GM21528 (cell line): Measurements from ENCODE around the gene PARP15.
"Not testable (repeated sequence)": the region's sequence is repeated elsewhere in the genome, so short reads cannot be mapped to it uniquely, and the experiment has no call there.

ENCODE experiments used
- ATAC-seq: cut with Tn5 transposase; IDR thresholded peaks from one replicate; pipeline ENCODE4 v1.9.1; 2021; ENCODE audit warnings: mild to moderate bottlenecking, moderate library complexity; ENCODE audit not compliant: unreplicated experiment, low FRiP score

Gene PARP15

GRCh38 chr3:122612696-122613095, 35.2 kb downstream of the PARP15 start:
- no peak for ATAC-seq

DNA sequence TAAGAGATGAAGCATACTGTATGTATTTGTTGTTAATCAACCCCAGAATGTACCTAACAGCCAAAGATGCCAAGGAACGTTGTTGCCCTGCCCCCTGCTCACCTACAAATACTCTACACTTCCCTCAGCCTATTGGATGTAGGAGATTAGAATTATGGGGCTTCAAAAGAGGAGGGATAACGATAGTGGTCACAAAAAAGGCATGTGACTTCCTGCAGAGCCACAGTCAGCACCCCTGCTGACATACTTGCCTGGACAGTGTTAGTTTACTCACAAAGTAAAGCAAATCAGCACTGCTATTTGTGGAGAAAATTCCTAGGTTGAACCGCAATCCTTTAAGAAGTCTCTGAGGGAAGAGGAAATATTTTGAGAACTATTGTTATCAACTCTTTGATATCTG, 37.9 kb downstream of the PARP15 start:
- ATAC-seq, result no peak

DNA sequence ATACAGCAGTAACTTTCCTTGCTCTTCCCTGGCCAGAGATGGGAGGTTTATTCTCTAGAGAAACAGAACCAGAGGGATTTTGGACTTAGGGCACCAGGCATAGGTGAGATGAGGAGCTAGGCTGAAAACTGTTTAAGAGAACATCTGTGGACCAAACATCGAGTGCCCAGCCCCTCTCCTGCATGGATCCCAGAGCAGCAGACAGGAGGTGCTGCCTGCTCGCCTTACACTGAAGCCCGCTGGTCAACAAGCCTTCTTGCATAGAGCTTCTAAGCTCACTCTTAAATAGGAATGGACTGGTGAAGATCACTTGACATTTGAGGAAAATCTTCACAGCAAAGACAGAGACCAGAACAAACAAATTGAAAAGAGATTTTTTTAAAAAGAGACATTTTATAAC, 41.2 kb downstream of the PARP15 start:
- ATAC-seq, result no peak

DNA sequence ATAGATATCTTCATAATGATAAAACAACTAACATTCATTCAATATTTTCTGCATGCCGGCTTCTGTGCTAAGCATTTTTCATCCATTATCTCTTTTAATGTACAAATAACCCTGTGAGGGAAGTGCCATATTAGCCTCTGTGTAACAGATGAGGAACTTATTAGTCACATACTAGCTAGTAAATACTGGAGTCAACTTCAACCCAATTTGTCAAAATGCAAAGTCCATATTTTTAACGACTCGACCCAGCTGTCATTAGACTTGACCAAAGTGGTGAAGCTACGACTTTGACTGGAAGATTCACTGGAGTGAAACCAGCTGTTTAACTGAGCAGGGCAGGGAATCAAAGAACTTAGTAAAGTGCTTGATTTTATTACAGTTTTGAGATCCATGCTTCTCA, 41.6 kb downstream of the PARP15 start:
- ATAC-seq, result no peak

GRCh38 chr3:122620399-122620798, 42.9 kb downstream of the PARP15 start:
- no peak for ATAC-seq

DNA sequence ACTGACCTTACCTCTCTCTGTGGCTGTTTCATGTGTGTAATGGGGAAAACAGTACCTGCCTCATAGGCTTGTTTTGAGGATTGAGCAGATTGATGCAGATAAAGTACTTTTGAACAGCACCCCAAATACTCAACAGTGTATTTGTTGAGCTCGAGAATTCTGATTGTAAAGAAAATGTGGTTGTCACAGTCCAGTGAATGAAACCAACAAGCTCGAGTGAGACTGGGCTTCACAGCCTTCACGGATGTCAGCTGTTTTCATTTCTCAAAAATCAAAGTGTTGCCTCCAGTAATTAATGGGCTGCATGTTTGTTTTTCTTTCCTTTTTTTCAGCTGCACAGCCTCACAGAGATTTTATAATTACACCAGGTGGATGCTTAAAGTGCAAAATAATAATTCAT, 43.7 kb downstream of the PARP15 start:
- no peak for ATAC-seq

DNA sequence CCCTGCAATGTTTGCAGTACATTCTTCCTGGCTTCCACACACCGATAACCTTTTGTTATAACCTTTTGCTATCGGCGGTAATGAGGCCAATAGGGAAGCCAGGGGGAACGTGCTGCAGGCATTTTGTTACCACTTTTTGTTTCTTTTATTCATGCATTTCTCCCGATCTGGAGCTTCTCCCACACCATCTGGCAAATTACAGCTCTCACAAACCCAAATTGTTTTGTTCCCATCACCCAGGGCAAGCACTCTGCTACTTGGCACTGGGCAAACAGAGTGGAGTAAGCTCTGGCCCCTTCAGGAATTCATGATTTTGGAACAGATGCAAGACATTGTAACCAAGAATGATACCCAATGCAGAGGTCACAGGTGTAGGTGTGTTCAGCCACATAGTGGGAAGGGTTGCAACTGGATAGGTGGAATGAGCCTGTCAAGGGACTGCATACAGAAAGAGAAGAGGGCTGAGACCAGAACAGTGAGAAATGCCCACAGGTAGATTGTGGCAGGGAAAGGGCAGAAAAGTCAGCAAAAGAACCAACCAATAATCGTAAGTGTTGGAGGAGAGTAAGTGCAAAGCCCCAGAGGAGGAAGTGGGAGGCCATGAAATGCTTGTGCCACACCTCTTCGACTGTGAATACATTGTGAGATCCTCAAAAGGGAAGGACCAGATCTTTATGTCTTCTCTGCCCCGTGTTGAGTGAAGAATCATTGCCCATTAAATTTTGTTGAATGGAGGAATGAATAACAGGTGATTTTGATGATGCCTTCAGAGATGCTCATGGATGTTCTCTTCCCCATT, 45.8 kb downstream of the PARP15 start:
- ATAC-seq, result no peak

GRCh38 chr3:122626515-122627180, 49.2 kb downstream of the PARP15 start:
- ATAC-seq, result no peak

- ATAC-seq, result no peak
Observed at GRCh38 chr3:122627301-122627700, 49.9 kb downstream of the PARP15 start.

- no peak for ATAC-seq
Observed at GRCh38 chr3:122628567-122628966, 51.1 kb downstream of the PARP15 start.

- no peak for ATAC-seq
Observed at GRCh38 chr3:122629763-122630162, 52.3 kb downstream of the PARP15 start.

DNA sequence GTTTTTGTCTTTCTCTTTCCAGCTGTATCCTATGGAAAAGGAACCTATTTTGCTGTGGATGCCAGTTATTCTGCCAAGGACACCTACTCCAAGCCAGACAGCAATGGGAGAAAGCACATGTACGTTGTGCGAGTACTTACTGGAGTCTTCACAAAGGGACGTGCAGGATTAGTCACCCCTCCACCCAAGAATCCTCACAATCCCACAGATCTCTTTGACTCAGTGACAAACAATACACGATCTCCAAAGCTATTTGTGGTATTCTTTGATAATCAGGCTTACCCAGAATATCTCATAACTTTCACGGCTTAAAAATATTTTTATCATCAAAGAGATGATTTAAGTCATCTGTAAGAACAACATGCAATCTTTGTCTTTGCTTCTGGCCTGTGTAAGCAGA, 58.3 kb downstream of the PARP15 start:
- no peak for ATAC-seq

DNA sequence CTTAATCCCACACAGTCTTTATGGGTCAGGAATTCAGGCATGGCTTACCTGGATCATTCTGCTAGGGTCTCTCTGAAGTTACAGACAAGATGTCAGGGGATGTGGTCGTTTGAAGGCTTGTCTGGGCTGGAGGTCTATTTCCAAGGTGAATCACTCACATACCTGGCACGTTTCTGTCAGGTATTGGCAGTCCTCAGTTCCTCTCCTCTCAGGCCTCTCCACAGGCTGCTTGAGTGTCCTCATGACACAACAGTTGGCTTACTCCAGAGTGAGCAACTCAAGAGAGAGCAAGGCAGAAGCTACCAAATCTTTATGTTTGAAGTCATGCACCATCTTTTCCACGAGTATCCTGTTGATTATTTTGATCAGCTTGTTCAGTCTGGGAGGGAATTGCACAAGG, 59.2 kb downstream of the PARP15 start:
- no peak for ATAC-seq

DNA sequence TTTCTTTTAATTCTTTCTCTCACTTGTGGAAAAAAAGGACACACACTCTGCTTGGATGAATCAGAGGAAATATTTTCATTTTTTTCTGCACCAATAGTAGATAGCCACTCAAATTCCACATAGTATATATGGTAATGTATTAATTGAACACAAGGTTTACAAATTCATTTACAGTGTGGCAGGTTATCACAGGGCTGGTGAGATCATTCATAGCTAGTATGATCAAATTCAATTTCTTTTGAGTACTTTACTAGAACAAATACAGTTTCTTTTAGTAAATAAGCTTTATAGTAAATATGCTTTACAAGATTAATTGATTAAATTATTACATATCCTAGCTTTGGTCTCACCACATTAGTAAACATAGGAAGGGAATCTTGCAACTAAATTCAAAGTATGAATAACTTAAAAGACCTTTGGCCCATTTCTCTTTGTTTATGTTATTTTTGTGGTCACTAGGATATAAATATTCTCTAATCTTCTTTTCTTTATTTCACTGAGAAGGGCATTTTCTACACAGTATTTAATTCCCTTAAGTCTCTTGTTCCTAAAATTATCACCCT, 63.1 kb downstream of the PARP15 start:
- ATAC-seq, result no peak

- ATAC-seq, result no peak
Observed at GRCh38 chr3:122642935-122643334, 65.5 kb downstream of the PARP15 start.

- no peak for ATAC-seq
Observed at GRCh38 chr3:122646146-122646988, 68.9 kb downstream of the PARP15 start.

DNA sequence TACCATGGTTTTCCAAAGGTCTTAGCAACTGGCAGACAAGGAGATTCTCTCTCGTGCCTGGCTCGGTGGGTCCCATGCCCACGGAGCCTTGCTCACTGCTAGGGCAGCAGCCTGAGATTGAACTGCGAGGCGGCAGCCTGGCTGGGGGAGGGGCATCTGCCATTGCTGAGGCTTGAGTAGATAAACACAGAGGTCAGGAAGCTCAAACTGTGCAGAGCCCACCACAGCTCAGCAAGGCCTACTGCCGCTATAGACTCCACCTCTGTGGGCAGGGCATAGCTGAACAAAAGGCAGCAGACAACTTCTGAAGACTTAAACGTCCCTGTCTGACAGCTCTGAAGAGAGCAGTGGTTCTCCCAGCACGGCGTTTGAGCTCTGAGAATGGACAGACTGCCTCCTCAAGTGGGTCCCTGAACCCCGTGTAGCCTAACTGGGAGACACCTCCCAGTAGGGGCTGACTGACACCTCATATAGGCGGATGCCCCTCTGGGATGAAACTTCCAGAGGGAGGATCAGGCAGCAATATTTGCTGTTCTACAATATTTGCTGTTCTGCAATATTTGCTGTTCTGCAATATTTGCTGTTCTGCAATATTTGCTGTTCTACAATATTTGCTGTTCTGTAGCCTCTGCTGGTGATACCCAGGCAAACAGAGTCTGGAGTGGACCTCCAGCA, 73.9 kb downstream of the PARP15 start:
- ATAC-seq, result not testable (repeated sequence)

DNA sequence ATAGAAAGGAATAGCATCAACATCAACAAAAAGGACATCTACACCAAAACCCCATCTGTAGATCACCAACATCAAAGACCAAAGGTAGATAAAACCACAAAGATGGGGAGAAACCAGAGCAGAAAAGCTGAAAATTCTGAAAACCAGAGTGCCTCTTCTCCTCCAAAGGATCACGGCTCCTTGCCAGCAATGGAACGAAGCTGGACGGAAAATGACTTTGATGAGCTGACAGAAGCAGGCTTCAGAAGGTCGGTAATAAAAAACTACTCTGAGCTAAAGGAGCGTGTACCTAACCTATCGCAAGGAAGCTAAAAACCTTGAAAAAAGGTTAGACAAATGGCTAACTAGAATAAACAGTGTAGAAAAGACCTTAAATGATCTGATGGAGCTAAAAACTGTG, 74.5 kb downstream of the PARP15 start:
- not testable (repeated sequence) for ATAC-seq

GRCh38 chr3:122658336-122658735, 80.9 kb downstream of the PARP15 start:
- not testable (repeated sequence) for ATAC-seq

DNA sequence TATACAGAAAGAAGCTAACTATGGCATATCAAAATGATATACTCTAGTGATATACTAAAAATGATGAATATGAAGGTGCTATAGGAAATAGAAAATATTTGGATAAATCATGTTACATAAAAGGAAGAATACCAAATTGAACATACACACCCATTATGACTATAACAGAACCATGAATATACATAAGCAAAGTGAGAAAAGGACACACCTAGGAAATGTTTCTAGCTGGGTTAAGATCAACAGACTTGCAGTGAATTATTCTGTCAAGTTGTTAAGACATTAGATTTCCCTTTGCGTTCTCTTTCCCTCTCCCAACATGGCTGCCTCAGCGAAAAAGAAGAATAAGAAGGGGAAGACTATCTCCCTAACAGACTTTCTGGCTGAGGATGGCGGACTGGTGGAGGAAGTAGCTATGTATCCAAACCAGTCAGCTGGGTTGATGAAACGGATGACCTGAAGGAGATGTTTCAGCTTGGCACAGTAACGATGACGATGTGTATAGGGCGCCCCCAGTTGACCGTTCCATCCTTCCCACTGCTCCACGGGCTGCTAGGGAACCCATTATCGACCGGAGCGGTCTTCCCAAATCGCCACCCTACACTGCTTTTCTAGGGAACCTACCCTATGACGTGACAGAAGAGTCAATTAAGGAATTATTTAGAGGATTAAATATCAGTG, 83.0 kb downstream of the PARP15 start:
- no peak for ATAC-seq
